Mucosa of stomach (tissue), 1 donor: ENCODE measurements around the gene POLR2H.

Experiments
- H3K27me3 ChIP-seq: one replicate; pipeline ENCODE4 v1.7.0; 2013; ENCODE audit warnings: mild to moderate bottlenecking, low read length; ENCODE audit not compliant: control insufficient read depth, insufficient read depth
- H3K36me3 ChIP-seq: one replicate; pipeline ENCODE4 v1.7.0; 2013; ENCODE audit warnings: low read length; ENCODE audit not compliant: control insufficient read depth, insufficient read depth
- H3K4me1 ChIP-seq: one replicate; pipeline ENCODE4 v1.7.0; 2013; ENCODE audit warnings: mild to moderate bottlenecking, low read length; ENCODE audit not compliant: control insufficient read depth, insufficient read depth
- H3K4me3 ChIP-seq: one replicate; pipeline ENCODE4 v1.7.0; 2013; ENCODE audit warnings: low read length
- H3K9ac ChIP-seq: one replicate; pipeline ENCODE4 v1.7.0; 2013; ENCODE audit warnings: mild to moderate bottlenecking, low read length, moderate library complexity
- H3K9me3 ChIP-seq: one replicate; pipeline ENCODE4 v1.7.0; 2013; ENCODE audit warnings: mild to moderate bottlenecking, low read length, moderate library complexity; ENCODE audit not compliant: control insufficient read depth
- donor health status: Pancreatic carcinoma.

Gene POLR2H

DNA sequence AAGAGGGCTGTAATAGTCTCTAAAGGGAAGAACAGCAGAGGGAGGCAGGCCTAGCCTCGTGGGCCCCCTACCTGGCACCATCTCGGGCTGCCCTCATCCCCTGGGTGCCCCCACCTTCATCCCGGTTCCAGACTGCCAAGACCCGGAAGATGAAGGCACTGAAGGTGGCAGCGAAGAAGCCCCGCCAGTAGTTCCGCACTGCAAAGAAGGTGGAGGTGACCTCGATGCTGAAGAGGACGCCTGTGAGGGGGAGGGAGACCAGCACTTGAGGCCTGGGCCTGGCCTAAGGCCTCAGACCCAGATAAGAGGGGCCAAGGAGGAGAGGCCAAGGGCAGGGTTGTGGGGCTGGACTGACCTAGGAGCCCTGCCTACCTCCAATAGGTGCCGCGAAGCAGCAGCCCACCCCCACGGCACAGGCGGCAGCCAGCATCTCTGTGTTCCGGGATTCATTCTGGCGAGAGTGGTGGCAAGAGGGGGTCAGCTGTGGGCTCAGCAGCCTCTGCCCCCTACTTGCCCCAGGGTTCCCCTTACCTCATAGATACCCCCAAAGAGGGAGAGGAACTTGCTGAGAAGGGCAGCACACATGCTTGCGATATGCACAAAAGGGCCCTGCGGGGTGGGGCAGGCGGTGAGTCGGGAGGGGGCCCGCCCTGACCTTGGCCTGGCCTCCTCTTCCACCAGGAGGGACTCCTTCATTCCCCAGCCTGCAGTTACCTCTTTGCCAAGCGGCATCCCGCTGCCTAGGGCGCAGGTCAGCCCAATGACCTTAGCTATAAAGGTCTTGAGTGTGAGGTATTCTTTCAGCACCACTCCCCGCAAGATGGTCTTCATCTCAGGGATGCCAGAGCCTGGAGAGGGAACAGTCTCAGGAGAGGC is 4.0 kb upstream of the POLR2H start:
- Histone ChIP-seq H3K36me3 (no peaks in the 10 kb centered on the region), H3K27me3 (no peaks in the 10 kb centered on the region), H3K9ac (no peak overlapping the region), H3K4me3 (no peak overlapping the region), H3K4me1 (peaks cover 20% of the 10 kb centered on the region), H3K9me3 (no peaks in the 10 kb centered on the region)

DNA sequence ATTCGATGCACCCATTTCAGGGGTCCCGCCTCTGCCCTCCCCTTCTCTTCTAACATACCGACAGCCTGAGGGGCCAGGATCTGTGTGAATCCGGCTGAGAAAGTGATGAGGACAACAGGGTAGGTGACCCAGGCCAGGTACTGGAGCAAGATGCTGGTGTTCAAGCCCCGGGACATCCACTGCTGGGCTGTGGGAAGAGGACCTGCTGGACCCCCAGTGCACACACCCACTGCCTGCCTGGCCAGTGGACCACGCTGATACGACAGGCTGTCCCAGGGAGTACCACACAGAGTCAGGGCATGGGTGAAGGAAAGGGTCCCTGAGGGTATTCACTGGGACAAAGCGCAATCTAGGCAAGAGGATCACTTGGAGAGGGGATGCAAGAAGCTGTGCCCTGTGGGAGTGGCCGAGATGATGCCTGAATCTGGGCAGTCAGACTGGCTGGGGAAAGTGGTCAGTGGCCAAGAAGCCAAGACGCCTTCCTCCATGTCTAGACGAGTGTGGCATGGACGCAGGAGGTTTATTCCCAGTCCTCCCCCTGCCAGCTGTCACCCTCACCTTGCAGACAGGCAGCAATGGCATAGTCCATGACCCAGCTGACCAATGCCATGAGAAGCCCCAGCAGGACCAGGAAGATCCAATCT is 3.3 kb upstream of the POLR2H start:
- Histone ChIP-seq H3K9me3 (no peaks in the 10 kb centered on the region), H3K9ac (no peak overlapping the region), H3K4me3 (no peak overlapping the region), H3K36me3 (no peaks in the 10 kb centered on the region), H3K4me1 (peaks cover 14% of the 10 kb centered on the region), H3K27me3 (no peaks in the 10 kb centered on the region)

DNA sequence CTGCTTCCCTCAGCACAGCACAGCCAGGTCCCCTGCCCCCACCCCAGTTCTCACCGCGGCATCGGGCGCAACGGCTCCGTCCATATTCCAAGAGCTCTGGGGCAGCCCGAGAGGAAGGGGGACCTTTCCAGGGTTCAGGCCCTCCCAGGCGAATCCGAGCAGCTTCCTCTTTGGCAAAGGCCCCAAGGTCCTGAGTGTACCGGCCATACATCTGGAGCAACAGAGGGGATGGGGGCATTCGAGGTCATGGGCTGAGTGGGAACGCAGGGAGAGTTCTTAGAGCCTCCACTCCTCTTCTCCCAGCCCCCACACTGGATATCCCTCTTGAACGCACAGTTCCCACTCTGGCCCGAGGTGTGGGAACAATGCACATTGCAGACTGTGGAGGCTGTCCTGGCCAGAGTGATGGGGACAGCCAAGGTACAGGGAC is 2.6 kb upstream of the POLR2H start:
- Histone ChIP-seq H3K9me3 (no peaks in the 10 kb centered on the region), H3K27me3 (no peaks in the 10 kb centered on the region), H3K4me1 (peaks cover 17% of the 10 kb centered on the region), H3K4me3 (no peak overlapping the region), H3K9ac (no peak overlapping the region), H3K36me3 (no peaks in the 10 kb centered on the region)

DNA sequence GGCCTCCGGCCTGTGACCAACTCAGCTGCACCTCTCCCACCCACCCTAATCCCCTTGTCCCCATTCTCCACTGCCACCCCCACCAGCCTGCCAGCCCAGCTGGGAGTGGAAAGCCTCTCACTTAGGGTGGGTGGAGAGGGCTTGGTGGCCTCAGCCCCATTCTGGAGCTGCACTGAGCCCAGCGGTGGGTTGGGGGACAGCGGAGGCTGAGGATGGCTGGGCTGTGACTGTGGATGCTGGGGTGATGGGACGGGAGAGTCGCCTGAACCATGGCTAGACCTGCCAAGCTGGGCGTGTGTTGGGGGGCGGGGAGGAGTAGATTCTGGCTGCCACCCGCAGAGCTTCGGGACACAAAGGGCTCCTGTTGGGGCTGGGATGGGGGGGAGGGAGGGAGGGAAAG is 1.9 kb upstream of the POLR2H start:
- no peaks in the 10 kb centered on the region for H3K9me3 ChIP-seq
- no peaks in the 10 kb centered on the region for H3K36me3 ChIP-seq
- no peaks in the 10 kb centered on the region for H3K27me3 ChIP-seq
- peaks cover 20% of the 10 kb centered on the region for H3K4me1 ChIP-seq
- H3K4me3 ChIP-seq, result no peak overlapping the region
- H3K9ac ChIP-seq, result no peak overlapping the region

DNA sequence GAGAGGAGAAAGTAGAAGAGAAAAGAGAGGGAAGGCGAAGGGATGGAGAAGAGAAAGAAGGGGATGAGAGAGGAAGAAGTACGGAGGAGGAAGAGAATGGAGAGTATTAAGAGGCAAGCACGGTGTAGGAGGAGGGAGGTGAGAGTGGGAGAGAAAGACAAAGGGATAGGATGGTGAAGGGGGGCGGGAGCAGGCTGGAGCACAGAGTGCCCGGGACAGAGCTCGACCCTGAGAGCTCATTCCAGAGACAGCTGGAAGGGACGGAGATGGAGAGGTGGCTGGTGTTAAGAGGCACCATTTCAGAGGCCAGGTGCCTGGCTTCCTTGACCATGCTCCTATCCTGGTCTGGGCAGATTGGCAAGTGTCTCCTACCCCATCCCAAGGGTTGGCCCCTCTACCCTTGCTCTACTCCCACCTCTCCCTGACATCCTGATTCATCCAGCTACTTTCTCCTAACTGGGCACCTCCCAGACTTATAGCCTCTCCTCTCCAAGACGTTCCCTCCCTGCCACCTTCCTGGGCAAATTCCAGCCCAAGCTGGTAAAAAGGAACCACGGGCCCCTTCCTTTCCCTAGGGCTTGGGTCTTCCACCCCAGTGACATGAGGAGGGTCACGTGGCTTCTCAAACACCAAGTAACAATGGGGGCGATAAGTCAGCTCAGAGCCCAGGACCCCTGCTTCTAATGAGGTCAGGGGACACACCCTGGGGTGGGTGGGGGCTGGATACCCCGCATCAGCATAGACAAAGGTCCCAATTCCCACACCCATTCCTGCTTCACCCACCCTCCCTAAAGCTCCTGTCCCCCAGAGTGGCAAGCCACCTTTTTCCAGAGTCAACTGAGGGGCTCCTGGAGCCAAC is 1.2 kb upstream of the POLR2H start:
- Histone ChIP-seq H3K27me3 (no peaks in the 10 kb centered on the region), H3K9ac (peak overlapping the region; percentile 69), H3K4me1 (peaks cover 20% of the 10 kb centered on the region), H3K36me3 (no peaks in the 10 kb centered on the region), H3K4me3 (peak overlapping the region; percentile 56), H3K9me3 (no peaks in the 10 kb centered on the region)

DNA sequence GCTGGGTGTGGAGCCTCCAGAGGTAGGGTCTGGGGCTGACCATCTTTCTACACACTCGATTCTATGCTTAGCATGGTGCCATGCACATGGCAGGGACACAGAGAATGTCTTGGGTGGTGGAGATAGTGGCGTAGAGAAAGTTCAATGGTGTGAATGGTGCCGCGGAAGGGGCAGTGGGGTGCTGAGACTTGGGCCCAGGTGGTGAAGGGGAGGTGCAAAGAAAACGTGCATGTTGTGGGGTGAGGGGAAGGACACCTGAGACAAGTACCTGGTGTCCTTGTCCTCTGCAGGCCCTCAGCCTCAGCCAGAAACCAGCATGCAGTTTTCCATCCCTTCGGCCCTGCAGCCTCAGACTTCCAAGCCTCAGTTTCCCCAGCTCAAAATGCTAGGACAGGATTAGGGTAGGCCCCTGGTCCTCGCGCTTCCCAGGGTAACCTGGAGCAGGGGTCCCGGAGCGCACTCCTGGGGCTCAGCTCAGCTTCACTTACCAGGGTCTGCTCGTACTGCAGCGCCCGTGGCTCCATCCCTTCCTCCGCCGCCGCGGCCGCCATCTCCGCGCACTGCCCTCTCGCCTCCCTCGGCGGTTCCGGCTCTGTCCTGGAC is 480 bp upstream of the POLR2H start:
- Histone ChIP-seq H3K4me1 (peaks cover 22% of the 10 kb centered on the region), H3K9ac (peak overlapping the region; percentile 69), H3K4me3 (peak overlapping the region; percentile 56), H3K27me3 (no peaks in the 10 kb centered on the region), H3K9me3 (no peaks in the 10 kb centered on the region), H3K36me3 (no peaks in the 10 kb centered on the region)

DNA sequence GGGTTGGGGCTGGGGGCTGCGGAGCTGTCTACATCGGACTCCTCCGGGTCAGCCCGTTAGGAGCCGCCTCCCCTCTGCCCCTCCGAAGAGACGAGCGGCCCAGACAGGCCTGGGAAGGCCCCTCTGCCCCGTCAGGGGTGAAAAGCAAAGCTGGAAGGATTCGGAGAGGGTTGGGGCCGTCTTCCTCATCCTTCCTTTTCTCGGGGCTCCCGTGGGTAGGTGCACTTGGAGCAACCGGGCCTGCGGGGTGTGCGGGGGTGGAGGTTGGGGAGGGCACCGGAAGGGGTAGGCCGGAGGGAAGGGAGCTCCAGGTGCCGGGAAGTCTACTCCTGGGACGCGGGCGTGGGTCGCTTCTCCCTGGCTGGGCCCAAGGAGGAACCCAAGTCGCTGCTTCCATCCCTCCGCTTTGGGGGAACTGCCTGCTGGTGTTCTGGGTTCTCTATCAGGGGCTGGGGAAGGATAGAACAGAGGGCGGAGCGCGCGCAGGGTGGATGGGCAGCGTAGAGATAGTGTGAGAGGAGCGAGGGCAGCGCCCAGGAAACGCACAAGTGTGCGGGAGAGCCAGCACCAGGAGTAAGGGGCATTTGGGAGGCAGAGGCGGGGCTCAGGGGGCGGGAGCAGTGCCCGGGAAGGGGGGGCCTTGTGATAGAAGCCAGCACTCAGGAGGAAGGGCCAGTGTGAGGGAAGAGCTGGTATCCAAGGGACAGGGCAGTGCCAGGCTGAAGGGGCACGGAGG is 590 bp downstream of the POLR2H start:
- Histone ChIP-seq H3K4me1 (peaks cover 30% of the 10 kb centered on the region), H3K36me3 (no peaks in the 10 kb centered on the region), H3K9ac (peak overlapping the region; percentile 97), H3K4me3 (peak overlapping the region; percentile 91), H3K27me3 (no peaks in the 10 kb centered on the region), H3K9me3 (no peaks in the 10 kb centered on the region)

DNA sequence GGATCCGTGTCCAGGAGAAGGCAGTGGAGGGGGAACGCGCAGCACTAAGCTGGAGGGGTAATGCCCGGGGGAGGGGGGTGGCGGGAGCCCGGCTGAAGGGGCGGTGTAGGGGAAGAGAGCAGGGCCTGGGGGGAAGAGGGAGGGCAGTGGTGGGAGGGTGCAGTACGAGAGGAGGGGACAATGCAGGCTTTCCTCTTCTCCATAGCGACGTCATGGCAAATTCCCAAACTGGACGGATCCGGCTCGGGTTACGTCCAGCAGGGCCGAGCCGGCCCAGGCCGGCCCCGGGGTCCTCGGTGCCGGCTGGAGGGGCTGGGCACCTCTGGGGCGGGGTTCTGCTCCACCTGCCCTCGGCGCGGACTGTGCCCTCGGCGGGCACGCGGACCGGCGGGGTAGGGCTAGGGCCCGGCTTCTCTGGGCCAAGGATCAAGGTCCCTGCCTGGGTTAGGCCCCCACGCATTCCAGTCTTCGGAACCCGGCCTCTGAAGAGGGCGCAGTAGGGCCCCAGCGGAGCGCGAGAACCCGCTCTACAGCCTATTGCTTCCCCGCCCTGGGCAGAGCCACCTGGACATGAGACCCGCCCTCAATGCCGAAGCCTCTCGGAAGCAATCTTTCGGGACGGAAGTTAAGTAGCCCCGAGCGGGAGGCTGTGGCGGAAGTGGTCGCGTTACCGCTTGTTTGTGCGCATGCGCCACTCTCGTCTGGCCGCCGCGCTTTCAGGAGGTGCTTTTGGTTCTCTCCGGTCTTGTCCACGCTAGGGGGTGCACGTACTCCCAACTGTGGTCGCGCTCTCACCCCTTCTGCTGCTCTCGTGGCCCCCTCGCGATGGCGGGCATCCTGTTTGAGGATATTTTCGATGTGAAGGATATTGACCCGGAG is 1.4 kb downstream of the POLR2H start:
- Histone ChIP-seq H3K36me3 (no peaks in the 10 kb centered on the region), H3K9ac (peak overlapping the region; percentile 97), H3K27me3 (no peaks in the 10 kb centered on the region), H3K4me1 (peaks cover 30% of the 10 kb centered on the region), H3K9me3 (no peaks in the 10 kb centered on the region), H3K4me3 (peak overlapping the region; percentile 91)

DNA sequence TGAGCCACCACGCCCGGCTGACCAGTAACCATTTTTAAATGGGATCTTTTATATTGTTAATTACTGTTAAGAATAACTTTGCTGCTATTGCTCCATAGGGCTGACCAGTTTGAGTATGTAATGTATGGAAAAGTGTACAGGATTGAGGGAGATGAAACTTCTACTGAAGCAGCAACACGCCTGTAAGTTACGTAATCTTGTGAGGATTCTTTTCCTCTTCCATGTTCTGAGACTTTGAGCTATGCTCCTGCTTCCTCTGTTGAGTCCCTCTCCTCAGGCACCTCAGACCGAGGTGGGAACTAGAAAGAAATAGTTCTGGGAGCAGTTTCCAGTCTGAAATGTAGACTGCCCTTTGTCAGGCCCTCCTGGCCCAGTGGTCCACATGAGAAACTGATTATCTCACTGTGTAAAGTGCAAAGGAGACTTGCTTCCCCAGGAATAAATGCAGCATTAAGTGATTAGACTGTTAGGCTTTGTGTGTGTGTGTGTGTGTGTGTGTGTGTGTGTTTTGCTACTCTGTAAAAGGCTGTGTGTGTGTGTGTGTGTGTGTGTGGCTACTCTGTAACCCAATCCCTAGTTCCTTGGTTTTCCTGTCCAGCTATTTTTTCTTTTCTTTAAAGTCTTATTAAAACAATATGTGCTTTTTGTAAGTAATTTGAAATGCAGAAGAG is 5.2 kb downstream of the POLR2H start:
- Histone ChIP-seq H3K27me3 (no peaks in the 10 kb centered on the region), H3K4me3 (no peak overlapping the region), H3K9me3 (no peaks in the 10 kb centered on the region), H3K4me1 (peaks cover 25% of the 10 kb centered on the region), H3K36me3 (peaks cover 6% of the 10 kb centered on the region), H3K9ac (peak overlapping the region; percentile 36)

DNA sequence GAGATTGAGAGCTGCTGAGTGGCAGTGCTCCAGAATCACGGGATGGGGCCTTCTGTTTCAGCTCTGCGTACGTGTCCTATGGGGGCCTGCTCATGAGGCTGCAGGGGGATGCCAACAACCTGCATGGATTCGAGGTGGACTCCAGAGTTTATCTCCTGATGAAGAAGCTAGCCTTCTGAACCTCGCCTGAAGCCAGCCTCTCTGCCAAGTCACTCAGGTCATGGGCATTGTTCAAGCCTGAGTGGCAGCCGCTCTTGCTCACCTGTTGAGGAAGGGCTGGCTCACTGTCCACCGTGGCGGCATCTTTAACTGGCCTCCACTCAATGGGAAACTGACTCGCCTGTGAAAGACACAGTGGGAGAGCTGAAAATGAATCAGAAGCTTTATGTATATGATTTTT is 6.6 kb downstream of the POLR2H start:
- no peak overlapping the region for H3K4me3 ChIP-seq
- H3K36me3 ChIP-seq, result peaks cover 6% of the 10 kb centered on the region
- H3K27me3 ChIP-seq, result peaks cover 4% of the 10 kb centered on the region
- H3K4me1 ChIP-seq, result peaks cover 26% of the 10 kb centered on the region
- H3K9ac ChIP-seq, result no peak overlapping the region
- no peaks in the 10 kb centered on the region for H3K9me3 ChIP-seq
